Stimulated activated CD8-positive, alpha-beta memory T cell treated with anti-CD3 and anti-CD28 coated beads, Interleukin-4, amount 100 ng/mL, for 24 hours (primary cell): Measurements from ENCODE around the gene PCDHA11.
"Not testable (repeated sequence)": the region's sequence is repeated elsewhere in the genome, so short reads cannot be mapped to it uniquely, and the experiment has no call there.

ENCODE experiments used
- DNase-seq: peaks from one replicate; pipeline ENCODE4 v3.0.0-alpha.2; 2020; ENCODE audit warnings: low read depth

Gene PCDHA11

GRCh38 chr5:140848139-140849102 lies 20.3 kb upstream of the PCDHA11 start, which contains the start of gene PCDHA9:
TSS of gene PCDHA9 (plus strand) at chr5:140848382. CDS start at chr5:140848496, 114 bp downstream.
- DNase-seq = not testable (repeated sequence)

- DNase-seq = not testable (repeated sequence)
These were observed 18.7 kb upstream of the PCDHA11 start for GRCh38 chr5:140849831-140850634.

- no peak for DNase-seq
These were observed 12.7 kb upstream of the PCDHA11 start, which contains the start of gene PCDHA10 for GRCh38 chr5:140855772-140856674. TSS of gene PCDHA10 (plus strand) at chr5:140855897. CDS start at chr5:140856049, 152 bp downstream.

- no peak for DNase-seq
These were observed 11.4 kb upstream of the PCDHA11 start for GRCh38 chr5:140857177-140857986.

- DNase-seq = no peak
These were observed 10.8 kb upstream of the PCDHA11 start for GRCh38 chr5:140857987-140858240.

GRCh38 chr5:140862441-140863295 lies 6.1 kb upstream of the PCDHA11 start:
- DNase-seq = no peak

GRCh38 chr5:140869555-140869886 lies 764 bp downstream of the PCDHA11 start:
- DNase-seq = no peak

- no peak for DNase-seq
These were observed 1.8 kb downstream of the PCDHA11 start for GRCh38 chr5:140870221-140871201.

- no peak for DNase-seq
These were observed 6.6 kb downstream of the PCDHA11 start, which contains the start of gene PCDHA12 for GRCh38 chr5:140875085-140876065. TSS of gene PCDHA12 (plus strand) at chr5:140875308. CDS start at chr5:140875473, 165 bp downstream.

GRCh38 chr5:140876541-140877261 lies 7.9 kb downstream of the PCDHA11 start:
- not testable (repeated sequence) for DNase-seq

- DNase-seq = no peak
These were observed 8.5 kb downstream of the PCDHA11 start for GRCh38 chr5:140877262-140877581.

- DNase-seq = no peak
These were observed 13.3 kb downstream of the PCDHA11 start, which contains the start of gene PCDHA13 for GRCh38 chr5:140881889-140882590. TSS of gene PCDHA13 (plus strand) at chr5:140882124. CDS start at chr5:140882269, 145 bp downstream.

GRCh38 chr5:140882591-140882899 lies 13.8 kb downstream of the PCDHA11 start:
- no peak for DNase-seq

- DNase-seq = no peak
These were observed 14.6 kb downstream of the PCDHA11 start for GRCh38 chr5:140883373-140883772.

GRCh38 chr5:140883927-140884697 lies 15.4 kb downstream of the PCDHA11 start:
- DNase-seq = no peak

- DNase-seq = no peak
These were observed 47.6 kb downstream of the PCDHA11 start for GRCh38 chr5:140916325-140916724.
